ENCODE measurements around the gene C2CD5. TPM values are rescaled to one million over a fixed set of nuclear protein-coding genes. Genes with fewer than 3 reads are reported as not detected.

Gene C2CD5
- total RNA-seq, 3 donors from 2014 or later (not counting 1 experiment from before 2014, with no cell fraction given) = 31.2 to 42.8 (median 41.9) TPM

GRCh38 chr12:22543246-22544037 lies 900 bp downstream of the C2CD5 start:
- no peaks in the 10 kb centered on the region for H3K9me3 Mint-ChIP-seq
- peak overlapping the region; percentile 92 for H3K27ac ChIP-seq (ENCODE audit: low read length)
- WGBS (ENCODE audit: insufficient coverage) = 4% methylated on average over 27 of the region's 28 CpGs
- no peaks in the 10 kb centered on the region for H3K27me3 ChIP-seq (ENCODE audit: control insufficient read depth, insufficient read depth, low read length)
- peaks cover 42% of the 10 kb centered on the region in 2 donors for H3K4me1 Mint-ChIP-seq
- H3K27ac Mint-ChIP-seq = peak overlapping the region; percentile 91 to 92
- peaks cover 3 to 15% of the 10 kb centered on the region in 2 donors for H3K27me3 Mint-ChIP-seq (ENCODE audit: low read depth in 2 of 2)
- no peak for TF ChIP-seq CTCF (IDR thresholded peaks at IDR 0.05)
- H3K4me1 ChIP-seq (ENCODE audit: control insufficient read depth, insufficient read depth, low read length) = peaks cover 18% of the 10 kb centered on the region
- H3K4me3 Mint-ChIP-seq = peak overlapping the region; percentile 96
- intact Hi-C loops (cut with micrococcal nuclease) = loop anchor here (1.0 kb wide), 2 partner anchors 82 to 497 kb away; partner anchors contain the start of genes CMAS and ETNK1
- ATAC-seq (peak; percentile 4 to 19 (median 13)), DNase-seq (peak; percentile 45 to 66)
- H3K36me3 Mint-ChIP-seq = no peaks in the 10 kb centered on the region
- no peaks in the 10 kb centered on the region for H3K9me3 ChIP-seq (ENCODE audit: control insufficient read depth, insufficient read depth, low read length)
- H3K4me3 ChIP-seq (ENCODE audit: low read length) = peak overlapping the region; percentile 97
- H3K36me3 ChIP-seq (ENCODE audit: control insufficient read depth, insufficient read depth, low read length) = peaks cover 2% of the 10 kb centered on the region

GRCh38 chr12:22541496-22542155 lies 2.7 kb downstream of the C2CD5 start:
- Mint-ChIP-seq H3K36me3 (no peaks in the 10 kb centered on the region), H3K4me1 (peaks cover 42 to 43% of the 10 kb centered on the region in 2 donors), H3K9me3 (no peaks in the 10 kb centered on the region), H3K4me3 (peak overlapping the region; percentile 22), H3K27ac (peak overlapping the region; percentile 91 to 92), H3K27me3 (ENCODE audit: low read depth in 2 of 2) (no peaks in the 10 kb centered on the region)
- 78% methylated on average over 5 of the region's 5 CpGs for WGBS (ENCODE audit: insufficient coverage)
- H3K4me1 ChIP-seq (ENCODE audit: control insufficient read depth, insufficient read depth, low read length) = peaks cover 18% of the 10 kb centered on the region
- H3K4me3 ChIP-seq (ENCODE audit: low read length) = no peak overlapping the region
- no peak overlapping the region for H3K27ac ChIP-seq (ENCODE audit: low read length)
- peaks cover 2% of the 10 kb centered on the region for H3K36me3 ChIP-seq (ENCODE audit: control insufficient read depth, insufficient read depth, low read length)
- no peak for TF ChIP-seq CTCF (IDR thresholded peaks at IDR 0.05)
- intact Hi-C loops (cut with micrococcal nuclease) = no loop called here
- DNase-seq (no peak), ATAC-seq (no peak)
- H3K9me3 ChIP-seq (ENCODE audit: control insufficient read depth, insufficient read depth, low read length) = no peaks in the 10 kb centered on the region
- no peaks in the 10 kb centered on the region for H3K27me3 ChIP-seq (ENCODE audit: control insufficient read depth, insufficient read depth, low read length)

- Histone ChIP-seq H3K4me3 (ENCODE audit: low read length) (no peak overlapping the region), H3K4me1 (ENCODE audit: control insufficient read depth, insufficient read depth, low read length) (peaks cover 13% of the 10 kb centered on the region), H3K36me3 (ENCODE audit: control insufficient read depth, insufficient read depth, low read length) (peaks cover 5% of the 10 kb centered on the region), H3K27ac (ENCODE audit: low read length) (peak overlapping the region; percentile 14), H3K27me3 (ENCODE audit: control insufficient read depth, insufficient read depth, low read length) (no peaks in the 10 kb centered on the region), H3K9me3 (ENCODE audit: control insufficient read depth, insufficient read depth, low read length) (no peaks in the 10 kb centered on the region)
- Mint-ChIP-seq H3K4me3 (no peak overlapping the region), H3K27me3 (ENCODE audit: low read depth in 2 of 2) (no peaks in the 10 kb centered on the region), H3K36me3 (no peaks in the 10 kb centered on the region), H3K4me1 (peaks cover 37 to 42% of the 10 kb centered on the region in 2 donors), H3K9me3 (no peaks in the 10 kb centered on the region), H3K27ac (peak overlapping the region in 1 of 2 donors; percentile 0)
- intact Hi-C loops (cut with micrococcal nuclease) = no loop called here
- TF ChIP-seq CTCF (IDR thresholded peaks at IDR 0.05) = no peak
- DNase-seq (peak in 1 of 2 donors; percentile 15), ATAC-seq (peak in 1 of 3 donors; percentile 68)
Measured at GRCh38 chr12:22539055-22539454, 5.3 kb downstream of the C2CD5 start.

All from natural killer cell (primary cell).